PC-9 (cell line): ENCODE results near the gene PALD1.

Experiments
- EZH2 ChIP-seq: fragments of 200-600 bp; sonication (generic); IDR thresholded peaks from 2 replicates; pipeline ENCODE4 v1.8.0; 2017; ENCODE audit warnings: antibody characterized with exemption, low read depth
- TF ChIP-seq, protein P1 (sequence below): fragments of 200-600 bp; sonication (generic); conservative IDR thresholded peaks from 2 replicates; pipeline ENCODE4 v1.6.1; 2017; ENCODE audit warnings: mixed run types, antibody characterized with exemption, mild to moderate bottlenecking, moderate library complexity

GRCh38 chr10:70500368-70500767 lies 21.8 kb downstream of the PALD1 start:
- TF ChIP-seq, protein P1, sequence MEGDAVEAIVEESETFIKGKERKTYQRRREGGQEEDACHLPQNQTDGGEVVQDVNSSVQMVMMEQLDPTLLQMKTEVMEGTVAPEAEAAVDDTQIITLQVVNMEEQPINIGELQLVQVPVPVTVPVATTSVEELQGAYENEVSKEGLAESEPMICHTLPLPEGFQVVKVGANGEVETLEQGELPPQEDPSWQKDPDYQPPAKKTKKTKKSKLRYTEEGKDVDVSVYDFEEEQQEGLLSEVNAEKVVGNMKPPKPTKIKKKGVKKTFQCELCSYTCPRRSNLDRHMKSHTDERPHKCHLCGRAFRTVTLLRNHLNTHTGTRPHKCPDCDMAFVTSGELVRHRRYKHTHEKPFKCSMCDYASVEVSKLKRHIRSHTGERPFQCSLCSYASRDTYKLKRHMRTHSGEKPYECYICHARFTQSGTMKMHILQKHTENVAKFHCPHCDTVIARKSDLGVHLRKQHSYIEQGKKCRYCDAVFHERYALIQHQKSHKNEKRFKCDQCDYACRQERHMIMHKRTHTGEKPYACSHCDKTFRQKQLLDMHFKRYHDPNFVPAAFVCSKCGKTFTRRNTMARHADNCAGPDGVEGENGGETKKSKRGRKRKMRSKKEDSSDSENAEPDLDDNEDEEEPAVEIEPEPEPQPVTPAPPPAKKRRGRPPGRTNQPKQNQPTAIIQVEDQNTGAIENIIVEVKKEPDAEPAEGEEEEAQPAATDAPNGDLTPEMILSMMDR, result no peak
- TF ChIP-seq EZH2, result no peak
